Measurements from ENCODE around the gene EBNA1BP2. TPM values are rescaled to one million over a fixed set of nuclear protein-coding genes. Genes with fewer than 3 reads are reported as not detected.

EBNA1BP2 gene, protein sequence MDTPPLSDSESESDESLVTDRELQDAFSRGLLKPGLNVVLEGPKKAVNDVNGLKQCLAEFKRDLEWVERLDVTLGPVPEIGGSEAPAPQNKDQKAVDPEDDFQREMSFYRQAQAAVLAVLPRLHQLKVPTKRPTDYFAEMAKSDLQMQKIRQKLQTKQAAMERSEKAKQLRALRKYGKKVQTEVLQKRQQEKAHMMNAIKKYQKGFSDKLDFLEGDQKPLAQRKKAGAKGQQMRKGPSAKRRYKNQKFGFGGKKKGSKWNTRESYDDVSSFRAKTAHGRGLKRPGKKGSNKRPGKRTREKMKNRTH
- 10 to 100 TPM; 25.6 to 38.5 TPM for total RNA-seq
- 10 to 100 TPM; 44.8 to 90.6 TPM for polyA plus RNA-seq

DNA sequence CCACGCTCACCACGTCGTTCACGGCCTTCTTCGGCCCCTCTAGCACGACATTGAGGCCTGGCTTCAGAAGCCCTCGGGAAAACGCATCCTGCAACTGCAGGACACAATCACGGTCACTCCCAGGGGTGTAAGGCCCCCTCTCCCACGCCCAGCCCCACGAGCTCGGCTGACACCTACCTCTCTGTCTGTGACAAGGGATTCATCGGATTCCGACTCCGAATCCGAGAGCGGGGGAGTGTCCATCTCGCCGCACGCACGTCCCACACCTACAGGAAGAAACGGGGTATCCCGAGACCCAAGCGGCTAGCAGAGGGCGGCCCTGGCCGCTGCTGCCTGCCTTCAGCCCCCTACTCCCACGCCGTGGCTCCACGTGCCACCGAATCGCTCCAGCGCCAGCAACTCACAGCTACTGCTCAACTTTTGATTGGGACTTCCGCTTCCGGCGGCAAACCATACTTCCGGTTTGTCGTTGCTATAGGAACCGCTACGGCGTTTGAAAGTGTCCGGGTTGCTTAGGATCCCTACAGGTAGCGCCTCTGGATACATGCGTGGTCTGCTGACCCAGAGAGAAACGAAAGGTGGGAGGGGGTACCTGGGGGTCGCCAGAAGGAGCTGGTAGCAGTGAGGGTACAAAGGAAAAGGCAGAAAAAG, at the start of gene EBNA1BP2, which contains the start of gene CFAP57:
Gene EBNA1BP2 (minus strand): TSS at position 415 of the 651 bp plus-strand sequence. CDS start 172 bp downstream, at position 243.
Gene CFAP57 (plus strand): TSS at position 455 of the 651 bp plus-strand sequence. CDS start 424 bp downstream, outside the sequence.
- Histone ChIP-seq H3K36me3 (ENCODE audit: control insufficient read depth in 4 of 4, insufficient read depth in 3 of 4, low read depth in 1 of 4, low read length in 3 of 4) (peaks cover 7 to 26% (median 18%) of the 10 kb centered on the region in 4 donors), H3K4me1 (ENCODE audit: control insufficient read depth in 4 of 4, insufficient read depth in 4 of 4, low read length in 3 of 4) (peaks cover 0 to 14% (median 7%) of the 10 kb centered on the region in 4 donors), H3K27ac (ENCODE audit: low read depth in 1 of 2, low read length in 2 of 2) (peak within 1 kb of the TSS; percentile 14 to 30), H3K9me3 (ENCODE audit: control insufficient read depth in 4 of 4, low read length in 3 of 4) (no peaks in the 10 kb centered on the region), H3K4me3 (ENCODE audit: low read depth in 1 of 3, low read length in 3 of 3) (peak within 1 kb of the TSS; percentile 63 to 96 (median 89)), H3K27me3 (ENCODE audit: control insufficient read depth in 4 of 4, insufficient read depth in 4 of 4, low read length in 3 of 4) (no peaks in the 10 kb centered on the region), H3K9ac (ENCODE audit: low read depth in 1 of 2, low read length in 2 of 2) (peak within 1 kb of the TSS; percentile 3 to 23)
- WGBS, result under 1% methylated on average over 45 of the region's 45 CpGs
- peak; percentile 92 for DNase-seq (ENCODE audit: low spot score)
- TF ChIP-seq, protein P1, sequence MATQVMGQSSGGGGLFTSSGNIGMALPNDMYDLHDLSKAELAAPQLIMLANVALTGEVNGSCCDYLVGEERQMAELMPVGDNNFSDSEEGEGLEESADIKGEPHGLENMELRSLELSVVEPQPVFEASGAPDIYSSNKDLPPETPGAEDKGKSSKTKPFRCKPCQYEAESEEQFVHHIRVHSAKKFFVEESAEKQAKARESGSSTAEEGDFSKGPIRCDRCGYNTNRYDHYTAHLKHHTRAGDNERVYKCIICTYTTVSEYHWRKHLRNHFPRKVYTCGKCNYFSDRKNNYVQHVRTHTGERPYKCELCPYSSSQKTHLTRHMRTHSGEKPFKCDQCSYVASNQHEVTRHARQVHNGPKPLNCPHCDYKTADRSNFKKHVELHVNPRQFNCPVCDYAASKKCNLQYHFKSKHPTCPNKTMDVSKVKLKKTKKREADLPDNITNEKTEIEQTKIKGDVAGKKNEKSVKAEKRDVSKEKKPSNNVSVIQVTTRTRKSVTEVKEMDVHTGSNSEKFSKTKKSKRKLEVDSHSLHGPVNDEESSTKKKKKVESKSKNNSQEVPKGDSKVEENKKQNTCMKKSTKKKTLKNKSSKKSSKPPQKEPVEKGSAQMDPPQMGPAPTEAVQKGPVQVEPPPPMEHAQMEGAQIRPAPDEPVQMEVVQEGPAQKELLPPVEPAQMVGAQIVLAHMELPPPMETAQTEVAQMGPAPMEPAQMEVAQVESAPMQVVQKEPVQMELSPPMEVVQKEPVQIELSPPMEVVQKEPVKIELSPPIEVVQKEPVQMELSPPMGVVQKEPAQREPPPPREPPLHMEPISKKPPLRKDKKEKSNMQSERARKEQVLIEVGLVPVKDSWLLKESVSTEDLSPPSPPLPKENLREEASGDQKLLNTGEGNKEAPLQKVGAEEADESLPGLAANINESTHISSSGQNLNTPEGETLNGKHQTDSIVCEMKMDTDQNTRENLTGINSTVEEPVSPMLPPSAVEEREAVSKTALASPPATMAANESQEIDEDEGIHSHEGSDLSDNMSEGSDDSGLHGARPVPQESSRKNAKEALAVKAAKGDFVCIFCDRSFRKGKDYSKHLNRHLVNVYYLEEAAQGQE (IDR thresholded peaks at IDR 0.05), result no peak
- TF ChIP-seq RXRA (IDR thresholded peaks at IDR 0.05), result no peak
- TF ChIP-seq RAD21 (IDR thresholded peaks at IDR 0.05), result no peak
- TF ChIP-seq, protein P2, sequence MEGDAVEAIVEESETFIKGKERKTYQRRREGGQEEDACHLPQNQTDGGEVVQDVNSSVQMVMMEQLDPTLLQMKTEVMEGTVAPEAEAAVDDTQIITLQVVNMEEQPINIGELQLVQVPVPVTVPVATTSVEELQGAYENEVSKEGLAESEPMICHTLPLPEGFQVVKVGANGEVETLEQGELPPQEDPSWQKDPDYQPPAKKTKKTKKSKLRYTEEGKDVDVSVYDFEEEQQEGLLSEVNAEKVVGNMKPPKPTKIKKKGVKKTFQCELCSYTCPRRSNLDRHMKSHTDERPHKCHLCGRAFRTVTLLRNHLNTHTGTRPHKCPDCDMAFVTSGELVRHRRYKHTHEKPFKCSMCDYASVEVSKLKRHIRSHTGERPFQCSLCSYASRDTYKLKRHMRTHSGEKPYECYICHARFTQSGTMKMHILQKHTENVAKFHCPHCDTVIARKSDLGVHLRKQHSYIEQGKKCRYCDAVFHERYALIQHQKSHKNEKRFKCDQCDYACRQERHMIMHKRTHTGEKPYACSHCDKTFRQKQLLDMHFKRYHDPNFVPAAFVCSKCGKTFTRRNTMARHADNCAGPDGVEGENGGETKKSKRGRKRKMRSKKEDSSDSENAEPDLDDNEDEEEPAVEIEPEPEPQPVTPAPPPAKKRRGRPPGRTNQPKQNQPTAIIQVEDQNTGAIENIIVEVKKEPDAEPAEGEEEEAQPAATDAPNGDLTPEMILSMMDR (IDR thresholded peaks at IDR 0.05; ENCODE audit: low read depth, low read length, missing input control), result no peak
- peak; percentile 96 to 98 for TF ChIP-seq GABPA (IDR thresholded peaks at IDR 0.05 in 1 of 2, conservative IDR thresholded peaks at IDR 0.05 in 1 of 2)
- TF ChIP-seq HNF4G (IDR thresholded peaks at IDR 0.05), result no peak
- no peak for TF ChIP-seq FOXA2 (IDR thresholded peaks at IDR 0.05)
- no peak for TF ChIP-seq YY1 (IDR thresholded peaks at IDR 0.05)
- TF ChIP-seq, protein P3, sequence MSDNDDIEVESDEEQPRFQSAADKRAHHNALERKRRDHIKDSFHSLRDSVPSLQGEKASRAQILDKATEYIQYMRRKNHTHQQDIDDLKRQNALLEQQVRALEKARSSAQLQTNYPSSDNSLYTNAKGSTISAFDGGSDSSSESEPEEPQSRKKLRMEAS (IDR thresholded peaks at IDR 0.05), result peak; percentile 95
- TF ChIP-seq FOXA1 (IDR thresholded peaks at IDR 0.05), result no peak
- TF ChIP-seq TAF1 (conservative IDR thresholded peaks at IDR 0.05), result no peak
- TF ChIP-seq, protein P4, sequence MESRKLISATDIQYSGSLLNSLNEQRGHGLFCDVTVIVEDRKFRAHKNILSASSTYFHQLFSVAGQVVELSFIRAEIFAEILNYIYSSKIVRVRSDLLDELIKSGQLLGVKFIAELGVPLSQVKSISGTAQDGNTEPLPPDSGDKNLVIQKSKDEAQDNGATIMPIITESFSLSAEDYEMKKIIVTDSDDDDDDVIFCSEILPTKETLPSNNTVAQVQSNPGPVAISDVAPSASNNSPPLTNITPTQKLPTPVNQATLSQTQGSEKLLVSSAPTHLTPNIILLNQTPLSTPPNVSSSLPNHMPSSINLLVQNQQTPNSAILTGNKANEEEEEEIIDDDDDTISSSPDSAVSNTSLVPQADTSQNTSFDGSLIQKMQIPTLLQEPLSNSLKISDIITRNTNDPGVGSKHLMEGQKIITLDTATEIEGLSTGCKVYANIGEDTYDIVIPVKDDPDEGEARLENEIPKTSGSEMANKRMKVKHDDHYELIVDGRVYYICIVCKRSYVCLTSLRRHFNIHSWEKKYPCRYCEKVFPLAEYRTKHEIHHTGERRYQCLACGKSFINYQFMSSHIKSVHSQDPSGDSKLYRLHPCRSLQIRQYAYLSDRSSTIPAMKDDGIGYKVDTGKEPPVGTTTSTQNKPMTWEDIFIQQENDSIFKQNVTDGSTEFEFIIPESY (IDR thresholded peaks at IDR 0.05), result no peak
- peak; percentile 57 to 77 for TF ChIP-seq EGR1 (IDR thresholded peaks at IDR 0.05; ENCODE audit: low read depth in 2 of 2)
- no peak for TF ChIP-seq NR2F2 (IDR thresholded peaks at IDR 0.05)
- no peak for TF ChIP-seq HNF4A (conservative IDR thresholded peaks at IDR 0.05)
- no peak for TF ChIP-seq SP1 (IDR thresholded peaks at IDR 0.05)

All from liver (tissue), 9 donors.